H1 (cell line): ENCODE data around the gene NUDT9. TPM values are rescaled to one million over a fixed set of nuclear protein-coding genes. Genes with fewer than 3 reads are reported as not detected.
"Not testable (repeated sequence)": the region's sequence is repeated elsewhere in the genome, so short reads cannot be mapped to it uniquely, and the experiment has no call there.

Experiments used
- CTCF ChIA-PET: fragments of 300-600 bp; sonication (Branson Sonifier 250); formaldehyde crosslinking; loops from one replicate; lab custom pipeline; 2021; ENCODE audit not compliant: partially characterized antibody; lab: Charles Lee
- POLR2A ChIA-PET: fragments of 300-600 bp; sonication (Branson Sonifier 250); formaldehyde crosslinking; loops from one replicate; lab custom pipeline; 2021; ENCODE audit warnings: inconsistent platforms; ENCODE audit not compliant: partially characterized antibody; lab: Charles Lee
- DNase-seq, 2 experiments: peaks; one replicate each; pipeline versions ENCODE4 v3.0.0 to v3.0.0-alpha.2; 2010 to 2022; ENCODE audit warnings: low spot score in 2 of 2, low read depth in 1 of 2, mixed read lengths in 1 of 2
- FAIRE-seq: peaks from 2 replicates; lab custom pipeline; 2011; peaks lifted over from hg19 to GRCh38; lab: Jason Lieb, UNC
- H2AFZ ChIP-seq: 2 replicates; pipeline ENCODE4 v1.8.1; 2012; ENCODE audit warnings: low read length, inconsistent platforms
- H2AK5ac ChIP-seq: 2 replicates; pipeline ENCODE4 v1.6.1; 2013; ENCODE audit warnings: low read depth, low read length
- H2BK120ac ChIP-seq: replicated peaks from 2 replicates; pipeline ENCODE3; 2013; ENCODE audit warnings: low read depth, low read length, inconsistent platforms
- H2BK12ac ChIP-seq: 2 replicates; pipeline ENCODE4 v1.6.1; 2013; ENCODE audit warnings: low read depth, low read length
- H2BK15ac ChIP-seq: 2 replicates; pipeline ENCODE4 v1.6.1; 2013; ENCODE audit warnings: low read length
- H2BK20ac ChIP-seq: 2 replicates; pipeline ENCODE4 v1.6.1; 2013; ENCODE audit warnings: low read length
- H2BK5ac ChIP-seq: 2 replicates; pipeline ENCODE4 v1.6.1; 2013; ENCODE audit warnings: low read depth, low read length
- H3K14ac ChIP-seq: 2 replicates; pipeline ENCODE4 v1.6.1; 2013; ENCODE audit warnings: inconsistent platforms; ENCODE audit not compliant: insufficient read length
- H3K18ac ChIP-seq: 2 replicates; pipeline ENCODE4 v1.6.1; 2013; ENCODE audit warnings: low read length; ENCODE audit errors: extremely low read depth
- H3K23ac ChIP-seq: 2 replicates; pipeline ENCODE4 v1.6.1; 2013; ENCODE audit warnings: inconsistent platforms; ENCODE audit not compliant: insufficient read length
- H3K23me2 ChIP-seq: 2 replicates; pipeline ENCODE4 v1.6.1; 2013; ENCODE audit warnings: low read depth, low read length
- H3K27ac ChIP-seq: 2 replicates; pipeline ENCODE4 v1.6.1; 2011; ENCODE audit warnings: low read depth, low read length, inconsistent platforms
- H3K27me3 ChIP-seq, 4 experiments: replicated peaks in 1 of 4; 1 replicate in 1 of 4; 2 replicates in 3 of 4; pipeline versions ENCODE4 v1.6.1 to v1.8.1; 2011 to 2013; ENCODE audit warnings: low read length in 3 of 4, mild to moderate bottlenecking in 3 of 4, inconsistent platforms in 2 of 4, mixed read lengths in 2 of 4, moderate library complexity in 1 of 4; ENCODE audit not compliant: control insufficient read depth in 3 of 4, insufficient read depth in 3 of 4; ENCODE audit errors: extremely low read depth in 1 of 4
- H3K36me3 ChIP-seq, 4 experiments: 2 replicates each; pipeline versions ENCODE4 v1.6.1 to v1.8.1; 2011 to 2013; ENCODE audit warnings: mild to moderate bottlenecking in 4 of 4, low read length in 3 of 4, moderate library complexity in 2 of 4, control low read depth in 1 of 4, inconsistent platforms in 1 of 4; ENCODE audit not compliant: insufficient read depth in 4 of 4, control insufficient read depth in 2 of 4
- H3K4ac ChIP-seq: replicated peaks from 2 replicates; pipeline ENCODE3; 2013; ENCODE audit warnings: low read length, low read depth, mixed read lengths, inconsistent platforms; ENCODE audit not compliant: insufficient read length
- H3K4me1 ChIP-seq, 4 experiments: replicated peaks in 1 of 4; 1 replicate in 1 of 4; 2 replicates in 3 of 4; pipeline versions ENCODE4 v1.6.1 to v1.8.1; 2011 to 2013; ENCODE audit warnings: low read length in 3 of 4, inconsistent platforms in 2 of 4, mixed read lengths in 1 of 4; ENCODE audit not compliant: insufficient read depth in 4 of 4, control insufficient read depth in 3 of 4
- H3K4me2 ChIP-seq, 2 experiments: 2 replicates each; pipeline versions ENCODE4 v1.6.1 to v1.8.1; 2011 to 2013; ENCODE audit warnings: low read depth in 2 of 2, low read length in 2 of 2, control low read depth in 1 of 2, inconsistent platforms in 1 of 2, mild to moderate bottlenecking in 1 of 2; ENCODE audit not compliant: insufficient read depth in 1 of 2
- H3K4me3 ChIP-seq, 4 experiments: fragments of 200-600, 300-600 bp in 1 of 4; sonication (generic), shearing (Covaris generic), sonication (Bioruptor Twin) in 1 of 4; 2 replicates each; pipeline versions ENCODE4 v1.5.1 to v1.8.1; 2011 to 2016; ENCODE audit warnings: low read length in 4 of 4, low read depth in 3 of 4, control low read depth in 2 of 4, inconsistent platforms in 2 of 4, mild to moderate bottlenecking in 2 of 4, mixed read lengths in 1 of 4, moderate library complexity in 1 of 4; ENCODE audit not compliant: insufficient read depth in 2 of 4; ENCODE audit errors: extremely low read depth in 1 of 4
- H3K56ac ChIP-seq: replicated peaks from 2 replicates; pipeline ENCODE3; 2013; ENCODE audit warnings: low read depth, mild to moderate bottlenecking, mixed read lengths, low read length, inconsistent platforms; ENCODE audit not compliant: insufficient read length
- H3K79me1 ChIP-seq: 2 replicates; pipeline ENCODE4 v1.6.1; 2013; ENCODE audit warnings: low read depth, low read length, control low read depth
- H3K79me2 ChIP-seq, 2 experiments: 2 replicates each; pipeline versions ENCODE4 v1.6.1 to v1.8.1; 2012 to 2013; ENCODE audit warnings: low read length in 2 of 2, mild to moderate bottlenecking in 2 of 2, inconsistent platforms in 1 of 2; ENCODE audit not compliant: insufficient read depth in 2 of 2, control insufficient read depth in 1 of 2
- H3K9ac ChIP-seq, 4 experiments: replicated peaks in 1 of 4; 1 replicate in 1 of 4; 2 replicates in 3 of 4; pipeline versions ENCODE4 v1.6.1 to v1.8.1; 2011 to 2013; ENCODE audit warnings: low read depth in 3 of 4, low read length in 3 of 4, control low read depth in 2 of 4, mild to moderate bottlenecking in 2 of 4, moderate library complexity in 2 of 4, inconsistent platforms in 1 of 4; ENCODE audit errors: extremely low read depth in 1 of 4
- H3K9me3 ChIP-seq, 2 experiments: 2 replicates each; pipeline versions ENCODE4 v1.6.1 to v1.8.1; 2012 to 2013; ENCODE audit warnings: mild to moderate bottlenecking in 2 of 2, moderate library complexity in 2 of 2, control low read depth in 1 of 2, inconsistent platforms in 1 of 2, low read depth in 1 of 2, low read length in 1 of 2, mixed read lengths in 1 of 2; ENCODE audit not compliant: insufficient read depth in 2 of 2
- H4K20me1 ChIP-seq, 2 experiments: replicated peaks in 1 of 2; 2 replicates each; pipeline versions ENCODE3 to v1.8.1; 2011 to 2013; ENCODE audit warnings: inconsistent platforms in 2 of 2, low read length in 2 of 2, mild to moderate bottlenecking in 1 of 2; ENCODE audit not compliant: insufficient read depth in 2 of 2, control insufficient read depth in 1 of 2
- H4K5ac ChIP-seq: 2 replicates; pipeline ENCODE4 v1.6.1; 2013; ENCODE audit warnings: low read length, low read depth, mixed read lengths, inconsistent platforms; ENCODE audit not compliant: insufficient read length
- H4K8ac ChIP-seq: 2 replicates; pipeline ENCODE4 v1.8.0; 2013; ENCODE audit warnings: mild to moderate bottlenecking, moderate library complexity, low read length, inconsistent platforms; ENCODE audit not compliant: insufficient read depth; ENCODE audit errors: extremely low read depth
- H4K91ac ChIP-seq: replicated peaks from 2 replicates; pipeline ENCODE3; 2013; ENCODE audit warnings: low read length, mixed read lengths, inconsistent platforms; ENCODE audit not compliant: insufficient read length
- WGBS, 2 experiments: shearing (Covaris generic) in 1 of 2; methylation state at CpG; one replicate each; pipeline versions ENCODE4 v1.1.6 to v1.1.7; 2013 to 2015; ENCODE audit warnings: low lambda C conversion rate in 2 of 2, mixed read lengths in 2 of 2, inconsistent platforms in 1 of 2, low coverage in 1 of 2, missing lambda C conversion rate in 1 of 2; ENCODE audit not compliant: insufficient replicate concordance in 2 of 2, insufficient coverage in 1 of 2, insufficient read length in 1 of 2; ENCODE audit errors: extremely low coverage in 1 of 2, missing lambda C conversion rate in 1 of 2; 5-methylcytosine and 5-hydroxymethylcytosine counted together
- polyA plus RNA-seq, 7 experiments: library from polyadenylated mRNA; depleted of rRNA in 3 of 7; stranded (reverse) in 5 of 7; unstranded in 2 of 7; fragments of >200 nt in 5 of 7; fragments of 200-250 nt in 2 of 7; gene quantifications; 1 replicate in 5 of 7; 2 replicates in 1 of 7; 4 replicates in 1 of 7; pipeline versions ENCODE4 v1.2.1 to v1.2.3, GENCODE V29; 2011 to 2013; ENCODE audit warnings: missing spikeins in 2 of 7, mixed read lengths in 2 of 7
- total RNA-seq: library from RNA; stranded (reverse); fragmentation: NEBNext Ultra II Directional; extraction: Animal tissue kit (Norgen Biotek cat#: 25700); gene quantifications from 2 replicates; pipeline ENCODE4 v1.2.1, GENCODE V29; 2021

Gene NUDT9
- total and polyA plus RNA-seq, 2 of the 8 experiments (the other 6 are each of a cell fraction or from before 2014, with no cell fraction given), result 13.2 to 27.6 TPM

DNA sequence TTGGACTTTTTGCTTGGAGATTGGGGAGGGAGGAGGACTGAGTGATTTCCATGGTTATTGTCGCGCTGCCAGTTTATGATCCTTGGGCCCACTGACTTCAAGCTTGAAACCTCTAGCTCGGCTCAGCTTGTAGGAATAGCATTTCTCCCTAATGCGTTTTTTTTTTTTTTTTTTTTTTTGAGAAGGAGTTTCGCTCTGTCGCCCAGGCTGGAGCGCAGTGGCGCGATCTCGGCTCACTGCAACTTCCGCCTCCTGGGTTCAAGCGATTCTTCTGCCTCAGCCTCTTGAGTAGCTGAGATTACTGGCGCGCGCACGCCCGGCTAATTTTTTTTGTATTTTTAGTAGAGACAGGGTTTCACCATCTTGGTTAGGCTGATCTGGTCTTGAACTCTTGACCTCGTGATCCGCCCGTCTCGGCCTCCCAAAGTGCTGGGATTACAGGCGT is 1.7 kb downstream of the NUDT9 start:
- H3K9me3 ChIP-seq, H3K36me3 ChIP-seq, H2AK5ac ChIP-seq, H3K14ac ChIP-seq, H2AFZ ChIP-seq, DNase-seq, H4K8ac ChIP-seq, H4K5ac ChIP-seq, H3K56ac ChIP-seq, H3K4ac ChIP-seq, H4K91ac ChIP-seq, H3K23me2 ChIP-seq, H3K23ac ChIP-seq, H4K20me1 ChIP-seq, FAIRE-seq, H2BK15ac ChIP-seq, H2BK120ac ChIP-seq, H3K18ac ChIP-seq, H2BK12ac ChIP-seq, H2BK5ac ChIP-seq, H3K27me3 ChIP-seq, H3K27ac ChIP-seq, H2BK20ac ChIP-seq, H3K79me1 ChIP-seq: not testable (repeated sequence)
- WGBS, 2 experiments, result 94% methylated on average over 15 of the region's 22 CpGs; no CpG with 5 or more reads in 1 of the 2 experiments
- ChIA-PET CTCF (interaction anchor here (0.6 kb wide), 1 partner anchor 76 kb away, joined by 3 read pairs; no protein-coding TSS in a partner anchor), POLR2A (interaction anchor here (2.3 kb wide), 1 partner anchor 33 kb away, joined by 7 read pairs; the partner anchor contains the start of gene HSD17B11)
- Histone ChIP-seq H3K4me1 (peaks cover 2 to 19% (median 10%) of the 10 kb centered on the region in 4 experiments; a peak in 6 of 7 replicates), H3K4me3 (peak overlapping the region in 2 of 4 experiments; percentile 77 to 81; a peak in 3 of 8 replicates), H3K9ac (peak overlapping the region in 2 of 4 experiments; percentile 5 to 37; a peak in 1 of 7 replicates), H3K4me2 (peak overlapping the region; percentile 69 to 73), H3K79me2 (peaks cover 3 to 59% of the 10 kb centered on the region in 2 experiments; a peak in 3 of 4 replicates)
